ENCODE data around the gene HOXB13. TPM values are rescaled to one million over a fixed set of nuclear protein-coding genes. Genes with fewer than 3 reads are reported as not detected.
"Not testable (repeated sequence)": the region's sequence is repeated elsewhere in the genome, so short reads cannot be mapped to it uniquely, and the experiment has no call there.

HOXB13 gene
- total RNA-seq, 1 donor from 2014 or later: not detected

GRCh38 chr17:48726916-48727286 is 1.6 kb downstream of the HOXB13 start:
- DNase-seq (ENCODE audit: low spot score): no peak

- DNase-seq (ENCODE audit: low spot score): no peak
These were observed 2.2 kb downstream of the HOXB13 start for GRCh38 chr17:48726114-48726915.

- DNase-seq (ENCODE audit: low spot score): no peak
These were observed 3.1 kb downstream of the HOXB13 start for GRCh38 chr17:48725288-48726064.

- DNase-seq (ENCODE audit: low spot score): no peak
These were observed 3.6 kb downstream of the HOXB13 start for GRCh38 chr17:48725004-48725287.

GRCh38 chr17:48724251-48725003 is 4.1 kb downstream of the HOXB13 start:
- no peak for DNase-seq (ENCODE audit: low spot score)

- DNase-seq (ENCODE audit: low spot score): no peak
These were observed 4.9 kb downstream of the HOXB13 start for GRCh38 chr17:48723423-48724250.

- DNase-seq (ENCODE audit: low spot score): no peak
These were observed 5.6 kb downstream of the HOXB13 start, which contains the start of gene PRAC2 for GRCh38 chr17:48722915-48723422. Gene PRAC2 (plus strand): TSS chr17:48723185. CDS start chr17:48724411, 1,226 bp downstream.

- no peak for DNase-seq (ENCODE audit: low spot score)
These were observed 6.2 kb downstream of the HOXB13 start, which contains the start of gene PRAC1 for GRCh38 chr17:48722201-48722907. Gene PRAC1 (minus strand): TSS chr17:48722518. CDS start chr17:48722392, 126 bp downstream.

- no peak for DNase-seq (ENCODE audit: low spot score)
These were observed 7.5 kb downstream of the HOXB13 start for GRCh38 chr17:48721009-48721402.

GRCh38 chr17:48720266-48721008 is 8.1 kb downstream of the HOXB13 start:
- no peak for DNase-seq (ENCODE audit: low spot score)

- DNase-seq (ENCODE audit: low spot score): no peak
These were observed 8.8 kb downstream of the HOXB13 start for GRCh38 chr17:48719642-48720265.

GRCh38 chr17:48718761-48719641 is 9.5 kb downstream of the HOXB13 start:
- no peak for DNase-seq (ENCODE audit: low spot score)

- DNase-seq (ENCODE audit: low spot score): no peak
These were observed 10.3 kb downstream of the HOXB13 start for GRCh38 chr17:48718227-48718760.

- DNase-seq (ENCODE audit: low spot score): no peak
These were observed 11.0 kb downstream of the HOXB13 start for GRCh38 chr17:48717367-48718226.

GRCh38 chr17:48716549-48716948 is 12.0 kb downstream of the HOXB13 start:
- not testable (repeated sequence) for DNase-seq (ENCODE audit: low spot score)

Measured in mesenteric fat pad (tissue), 1 donor.